ENCODE measurements around the gene NNT.

The NNT gene

DNA sequence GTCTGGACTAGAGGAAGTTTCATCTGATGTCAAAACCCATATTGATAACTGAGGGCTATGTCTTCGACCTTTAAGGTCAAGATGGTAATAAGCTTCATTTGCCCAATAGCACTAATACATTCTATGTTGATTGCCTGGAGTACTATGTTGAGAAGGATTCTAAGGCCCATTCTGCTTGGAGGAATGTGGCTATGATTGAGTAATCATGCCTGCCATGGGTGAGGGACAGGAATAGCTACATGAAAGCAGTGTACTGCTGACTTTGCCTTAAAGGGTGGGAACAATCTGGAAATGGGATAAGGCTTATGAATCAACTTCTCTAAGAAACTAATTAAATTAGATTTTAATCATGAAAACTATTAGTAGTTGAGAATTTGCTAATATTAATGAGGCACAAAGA lies 13.6 kb downstream of the NNT start:
- no peak overlapping the region for H3K4me3 ChIP-seq (ENCODE audit: low read depth, low read length)
- no peak for TF ChIP-seq CTCF (IDR thresholded peaks at IDR 0.05; ENCODE audit: low read depth, low read length, missing control alignments)
- peaks cover 7% of the 10 kb centered on the region for H3K36me3 ChIP-seq (replicated peaks)
- in situ Hi-C loops (cut with HindIII; ENCODE audit: low pct_ligation_motif_present, low sequenced_read_pairs): no loop called here
- peak; percentile 11 for DNase-seq
- H3K27ac ChIP-seq: no peak overlapping the region
- H3K27me3 ChIP-seq (replicated peaks): no peaks in the 10 kb centered on the region

DNA sequence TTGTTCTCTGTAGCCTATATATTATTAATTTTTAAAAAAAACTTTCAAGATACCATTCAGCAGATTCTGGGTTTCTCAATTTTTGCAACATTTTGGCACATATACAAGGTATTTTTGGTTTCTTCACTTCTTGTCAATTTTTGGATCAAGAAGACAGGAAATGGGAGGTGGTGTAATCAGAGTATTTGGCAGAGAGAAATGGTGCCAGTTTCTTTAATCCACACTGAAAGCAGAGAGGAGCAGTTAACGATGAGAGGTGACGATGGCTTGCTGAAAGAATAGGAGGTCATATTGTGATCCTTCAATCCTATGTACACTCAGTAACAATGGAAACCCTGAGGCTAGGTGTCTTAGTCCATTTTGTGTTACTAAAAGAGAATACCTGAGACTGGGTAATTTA lies 16.4 kb downstream of the NNT start:
- Histone ChIP-seq H3K4me3 (ENCODE audit: low read depth, low read length) (no peak overlapping the region), H3K27me3 (replicated peaks) (no peaks in the 10 kb centered on the region), H3K36me3 (replicated peaks) (peaks cover 8% of the 10 kb centered on the region), H3K27ac (no peak overlapping the region)
- DNase-seq: no peak
- in situ Hi-C loops (cut with HindIII; ENCODE audit: low pct_ligation_motif_present, low sequenced_read_pairs): no loop called here
- no peak for TF ChIP-seq CTCF (IDR thresholded peaks at IDR 0.05; ENCODE audit: low read depth, low read length, missing control alignments)

GRCh38 chr5:43619911-43620310 lies 16.9 kb downstream of the NNT start:
- Histone ChIP-seq H3K27me3 (replicated peaks) (no peaks in the 10 kb centered on the region), H3K4me3 (ENCODE audit: low read depth, low read length) (no peak overlapping the region), H3K27ac (no peak overlapping the region), H3K36me3 (replicated peaks) (peaks cover 8% of the 10 kb centered on the region)
- TF ChIP-seq CTCF (IDR thresholded peaks at IDR 0.05; ENCODE audit: low read depth, low read length, missing control alignments): no peak
- in situ Hi-C loops (cut with HindIII; ENCODE audit: low pct_ligation_motif_present, low sequenced_read_pairs): no loop called here
- DNase-seq: no peak

DNA sequence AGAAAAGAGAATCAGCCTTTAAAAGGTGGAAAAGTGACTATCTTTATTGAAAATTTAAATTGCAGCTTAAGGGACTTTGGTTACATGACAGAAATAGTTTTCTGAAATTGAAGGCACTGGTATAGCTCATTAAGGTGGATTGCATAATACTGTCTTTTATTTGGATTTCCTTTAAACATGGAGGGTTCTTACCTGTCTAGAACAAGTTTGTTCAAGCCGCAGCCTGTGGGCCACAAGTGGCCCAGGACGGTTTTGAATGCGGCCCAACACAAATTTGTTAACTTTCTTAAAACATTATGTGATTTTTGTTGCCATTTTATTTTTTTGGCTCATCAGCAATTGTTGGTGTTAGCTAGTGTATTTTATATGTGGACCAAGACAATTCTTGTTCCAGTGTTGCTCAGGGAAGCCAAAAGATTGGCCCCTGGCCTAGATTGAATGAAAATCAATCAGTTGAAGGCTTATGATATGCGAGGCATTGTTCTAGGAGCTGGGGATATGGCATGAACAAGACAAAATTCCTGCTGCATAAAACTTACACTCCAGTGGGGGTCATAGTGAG lies 18.0 kb downstream of the NNT start:
- H3K4me3 ChIP-seq (ENCODE audit: low read depth, low read length): no peak overlapping the region
- H3K27ac ChIP-seq: no peak overlapping the region
- peaks cover 5% of the 10 kb centered on the region for H3K36me3 ChIP-seq (replicated peaks)
- no peak for TF ChIP-seq CTCF (IDR thresholded peaks at IDR 0.05; ENCODE audit: low read depth, low read length, missing control alignments)
- H3K27me3 ChIP-seq (replicated peaks): no peaks in the 10 kb centered on the region
- no peak for DNase-seq
- in situ Hi-C loops (cut with HindIII; ENCODE audit: low pct_ligation_motif_present, low sequenced_read_pairs): no loop called here

- no peak overlapping the region for H3K27ac ChIP-seq
- no peak for DNase-seq
- TF ChIP-seq CTCF (IDR thresholded peaks at IDR 0.05; ENCODE audit: low read depth, low read length, missing control alignments): no peak
- in situ Hi-C loops (cut with HindIII; ENCODE audit: low pct_ligation_motif_present, low sequenced_read_pairs): no loop called here
- no peaks in the 10 kb centered on the region for H3K27me3 ChIP-seq (replicated peaks)
- peaks cover 5% of the 10 kb centered on the region for H3K36me3 ChIP-seq (replicated peaks)
- no peak overlapping the region for H3K4me3 ChIP-seq (ENCODE audit: low read depth, low read length)
Measured at GRCh38 chr5:43622074-43622473, 19.1 kb downstream of the NNT start.

- in situ Hi-C loops (cut with HindIII; ENCODE audit: low pct_ligation_motif_present, low sequenced_read_pairs): no loop called here
- no peak for DNase-seq
Measured at GRCh38 chr5:43623048-43623680, 20.2 kb downstream of the NNT start.

More at GRCh38 chr5:43623048-43623680, 20.2 kb downstream of the NNT start:
- peaks cover 5% of the 10 kb centered on the region for H3K36me3 ChIP-seq (replicated peaks)
- H3K27me3 ChIP-seq (replicated peaks): no peaks in the 10 kb centered on the region
- TF ChIP-seq CTCF (IDR thresholded peaks at IDR 0.05; ENCODE audit: low read depth, low read length, missing control alignments): no peak
- no peak overlapping the region for H3K4me3 ChIP-seq (ENCODE audit: low read depth, low read length)
- no peak overlapping the region for H3K27ac ChIP-seq

All from brain microvascular endothelial cell (primary cell).